Muscle layer of colon (tissue), 2 donors: ENCODE data around the gene SP5.

Source experiments
- H3K27ac ChIP-seq: one replicate; pipeline ENCODE4 v1.7.0; 2013; ENCODE audit warnings: low read depth, mild to moderate bottlenecking, low read length, moderate library complexity
- H3K27me3 ChIP-seq, 2 donors: one replicate each; pipeline ENCODE4 v1.7.0; 2013; ENCODE audit warnings: low read length in 2 of 2, mild to moderate bottlenecking in 2 of 2; ENCODE audit not compliant: insufficient read depth in 2 of 2, control insufficient read depth in 1 of 2
- H3K36me3 ChIP-seq: one replicate; pipeline ENCODE4 v1.7.0; 2013; ENCODE audit warnings: mild to moderate bottlenecking, low read length; ENCODE audit not compliant: insufficient read depth
- H3K4me1 ChIP-seq: one replicate; pipeline ENCODE4 v1.7.0; 2013; ENCODE audit warnings: mild to moderate bottlenecking, low read length; ENCODE audit not compliant: insufficient read depth
- H3K4me3 ChIP-seq, 2 donors: one replicate each; pipeline ENCODE4 v1.7.0; 2013; ENCODE audit warnings: low read length in 2 of 2, low read depth in 1 of 2, mild to moderate bottlenecking in 1 of 2, moderate library complexity in 1 of 2
- H3K9ac ChIP-seq: one replicate; pipeline ENCODE4 v1.7.0; 2013; ENCODE audit warnings: low read length
- H3K9me3 ChIP-seq: one replicate; pipeline ENCODE4 v1.7.0; 2013; ENCODE audit warnings: mild to moderate bottlenecking, low read length
- donor health status: abdominal sarcoma.
- donor health status: Adenocarcinoma of cecum.

SP5 gene

GRCh38 chr2:170711774-170712652 lies 3.1 kb upstream of the SP5 start:
- Histone ChIP-seq H3K36me3 (no peaks in the 10 kb centered on the region), H3K27me3 (peaks cover 9 to 55% of the 10 kb centered on the region in 2 donors), H3K4me1 (peaks cover 5% of the 10 kb centered on the region), H3K9me3 (no peaks in the 10 kb centered on the region), H3K9ac (no peak overlapping the region), H3K27ac (no peak overlapping the region), H3K4me3 (no peak overlapping the region)

GRCh38 chr2:170712653-170713542 lies 2.2 kb upstream of the SP5 start:
- no peak overlapping the region for H3K4me3 ChIP-seq
- peaks cover 8% of the 10 kb centered on the region for H3K4me1 ChIP-seq
- H3K27ac ChIP-seq: no peak overlapping the region
- no peaks in the 10 kb centered on the region for H3K36me3 ChIP-seq
- H3K9me3 ChIP-seq: no peaks in the 10 kb centered on the region
- H3K27me3 ChIP-seq: peaks cover 15 to 62% of the 10 kb centered on the region in 2 donors
- H3K9ac ChIP-seq: no peak overlapping the region

GRCh38 chr2:170713543-170714380 lies 1.4 kb upstream of the SP5 start:
- no peaks in the 10 kb centered on the region for H3K36me3 ChIP-seq

GRCh38 chr2:170714381-170715061 lies 616 bp upstream of the SP5 start:
- Histone ChIP-seq H3K36me3 (no peaks in the 10 kb centered on the region), H3K27ac (no peak overlapping the region), H3K9ac (no peak overlapping the region), H3K4me3 (peak overlapping the region; percentile 22 to 73), H3K4me1 (peaks cover 8% of the 10 kb centered on the region), H3K9me3 (no peaks in the 10 kb centered on the region), H3K27me3 (peaks cover 21 to 62% of the 10 kb centered on the region in 2 donors)

More at GRCh38 chr2:170713543-170714380, 1.4 kb upstream of the SP5 start:
- no peak overlapping the region for H3K27ac ChIP-seq
- H3K9me3 ChIP-seq: no peaks in the 10 kb centered on the region
- peaks cover 21 to 62% of the 10 kb centered on the region in 2 donors for H3K27me3 ChIP-seq
- H3K4me1 ChIP-seq: peaks cover 8% of the 10 kb centered on the region
- H3K4me3 ChIP-seq: peak overlapping the region in 1 of 2 donors; percentile 73
- no peak overlapping the region for H3K9ac ChIP-seq

- Histone ChIP-seq H3K27ac (peak overlapping the region; percentile 16), H3K4me1 (peaks cover 8% of the 10 kb centered on the region), H3K9me3 (no peaks in the 10 kb centered on the region), H3K9ac (no peak overlapping the region), H3K36me3 (no peaks in the 10 kb centered on the region), H3K4me3 (peak overlapping the region; percentile 22 to 73), H3K27me3 (peaks cover 21 to 62% of the 10 kb centered on the region in 2 donors)
Observed at GRCh38 chr2:170715932-170716777, 1.0 kb downstream of the SP5 start.

- Histone ChIP-seq H3K9ac (no peak overlapping the region), H3K27me3 (peaks cover 21 to 54% of the 10 kb centered on the region in 2 donors), H3K4me1 (peaks cover 8% of the 10 kb centered on the region), H3K36me3 (no peaks in the 10 kb centered on the region), H3K4me3 (peak overlapping the region; percentile 22 to 52), H3K9me3 (no peaks in the 10 kb centered on the region), H3K27ac (no peak overlapping the region)
Observed at GRCh38 chr2:170716851-170717598, 1.9 kb downstream of the SP5 start.

GRCh38 chr2:170717599-170717963 lies 2.4 kb downstream of the SP5 start:
- Histone ChIP-seq H3K27me3 (peaks cover 16 to 48% of the 10 kb centered on the region in 2 donors), H3K4me1 (peaks cover 6% of the 10 kb centered on the region), H3K36me3 (no peaks in the 10 kb centered on the region), H3K9me3 (no peaks in the 10 kb centered on the region), H3K9ac (no peak overlapping the region), H3K4me3 (peak overlapping the region; percentile 22 to 52), H3K27ac (no peak overlapping the region)

- H3K9me3 ChIP-seq: no peaks in the 10 kb centered on the region
- H3K4me1 ChIP-seq: peaks cover 3% of the 10 kb centered on the region
- no peaks in the 10 kb centered on the region for H3K36me3 ChIP-seq
- H3K4me3 ChIP-seq: no peak overlapping the region
- H3K9ac ChIP-seq: no peak overlapping the region
- H3K27me3 ChIP-seq: peaks cover 12 to 43% of the 10 kb centered on the region in 2 donors
- no peak overlapping the region for H3K27ac ChIP-seq
Observed at GRCh38 chr2:170717991-170718589, 3.0 kb downstream of the SP5 start.

- Histone ChIP-seq H3K27ac (no peak overlapping the region), H3K27me3 (peaks cover 12 to 27% of the 10 kb centered on the region in 2 donors), H3K9ac (no peak overlapping the region), H3K4me1 (peaks cover 3% of the 10 kb centered on the region), H3K36me3 (no peaks in the 10 kb centered on the region), H3K9me3 (no peaks in the 10 kb centered on the region), H3K4me3 (no peak overlapping the region)
Observed at GRCh38 chr2:170719810-170720209, 4.7 kb downstream of the SP5 start.
